H9 (cell line): ENCODE data around the gene AMOTL1. TPM values are rescaled to one million over a fixed set of nuclear protein-coding genes. Genes with fewer than 3 reads are reported as not detected.

ENCODE experiments used
- DNase-seq: peaks from one replicate; pipeline ENCODE4 v3.0.0-alpha.2; 2017
- H2AFZ ChIP-seq: one replicate; pipeline ENCODE4 v1.6.1; 2013; ENCODE audit warnings: mild to moderate bottlenecking, low read length, control low read depth, moderate library complexity
- H2AK5ac ChIP-seq: 2 replicates; pipeline ENCODE4 v1.6.1; 2013; ENCODE audit warnings: low read length, control low read depth, mixed read lengths; ENCODE audit not compliant: insufficient read length
- H2BK120ac ChIP-seq: one replicate; pipeline ENCODE4 v1.6.1; 2013; ENCODE audit warnings: low read depth, mild to moderate bottlenecking, low read length, control low read depth, inconsistent platforms; ENCODE audit not compliant: poor library complexity, severe bottlenecking
- H2BK12ac ChIP-seq: 2 replicates; pipeline ENCODE4 v1.6.1; 2013; ENCODE audit warnings: low read length, control low read depth, mixed read lengths, low read depth; ENCODE audit not compliant: insufficient read length
- H2BK15ac ChIP-seq: 2 replicates; pipeline ENCODE4 v1.6.1; 2013; ENCODE audit warnings: low read depth, low read length, control low read depth
- H2BK20ac ChIP-seq: one replicate; pipeline ENCODE4 v1.6.1; 2013; ENCODE audit warnings: low read depth, mild to moderate bottlenecking, low read length, control low read depth, inconsistent platforms; ENCODE audit not compliant: poor library complexity, severe bottlenecking
- H2BK5ac ChIP-seq: 2 replicates; pipeline ENCODE4 v1.6.1; 2013; ENCODE audit warnings: low read length, control low read depth, mixed read lengths; ENCODE audit not compliant: insufficient read length
- H3K14ac ChIP-seq: 2 replicates; pipeline ENCODE4 v1.6.1; 2013; ENCODE audit warnings: low read length, control low read depth; ENCODE audit not compliant: insufficient read depth
- H3K18ac ChIP-seq: 2 replicates; pipeline ENCODE4 v1.6.1; 2013; ENCODE audit warnings: low read depth, mild to moderate bottlenecking, mixed read lengths, low read length, control low read depth; ENCODE audit not compliant: insufficient read length
- H3K23ac ChIP-seq: 2 replicates; pipeline ENCODE4 v1.6.1; 2013; ENCODE audit warnings: low read length, control low read depth, mixed read lengths, low read depth; ENCODE audit not compliant: insufficient read length
- H3K23me2 ChIP-seq: 2 replicates; pipeline ENCODE4 v1.6.1; 2013; ENCODE audit warnings: low read depth, mild to moderate bottlenecking, mixed read lengths, low read length, control low read depth; ENCODE audit not compliant: insufficient read length, poor library complexity, severe bottlenecking
- H3K27ac ChIP-seq: 2 replicates; pipeline ENCODE4 v1.5.1; 2013; ENCODE audit warnings: low read length, control low read depth, mixed read lengths, low read depth; ENCODE audit not compliant: insufficient read length
- H3K27me3 ChIP-seq: 2 replicates; pipeline ENCODE4 v1.6.1; 2013; ENCODE audit warnings: low read length, control low read depth, inconsistent platforms; ENCODE audit not compliant: insufficient read depth
- H3K4ac ChIP-seq: 2 replicates; pipeline ENCODE4 v1.6.1; 2013; ENCODE audit warnings: low read depth, mild to moderate bottlenecking, control low read depth, inconsistent platforms, low read length, moderate library complexity
- H3K4me1 ChIP-seq: 2 replicates; pipeline ENCODE4 v1.6.1; 2013; ENCODE audit warnings: low read length, control low read depth, inconsistent platforms; ENCODE audit not compliant: insufficient read depth
- H3K4me2 ChIP-seq: 2 replicates; pipeline ENCODE4 v1.6.1; 2013; ENCODE audit warnings: low read length, control low read depth, mixed read lengths; ENCODE audit not compliant: insufficient read length, insufficient read depth
- H3K56ac ChIP-seq: 2 replicates; pipeline ENCODE4 v1.6.1; 2013; ENCODE audit warnings: low read depth, mild to moderate bottlenecking, mixed read lengths, low read length, control low read depth; ENCODE audit not compliant: insufficient read length
- H3K79me1 ChIP-seq: 2 replicates; pipeline ENCODE4 v1.6.1; 2013; ENCODE audit warnings: low read depth, mild to moderate bottlenecking, moderate library complexity, low read length, control low read depth, inconsistent platforms; ENCODE audit not compliant: insufficient read depth, poor library complexity, severe bottlenecking
- H3K79me2 ChIP-seq: 2 replicates; pipeline ENCODE4 v1.6.1; 2013; ENCODE audit warnings: low read length, control low read depth, inconsistent platforms; ENCODE audit not compliant: insufficient read depth
- H3K9ac ChIP-seq: 2 replicates; pipeline ENCODE4 v1.6.1; 2013; ENCODE audit warnings: low read length, control low read depth, mixed read lengths; ENCODE audit not compliant: insufficient read length; ENCODE audit errors: extremely low read depth
- H3K9me3 ChIP-seq: one replicate; pipeline ENCODE4 v1.6.1; 2013; ENCODE audit warnings: low read depth, low read length, inconsistent platforms; ENCODE audit not compliant: control insufficient read depth
- H3T11ph ChIP-seq: one replicate; pipeline ENCODE4 v1.6.1; 2013; ENCODE audit warnings: mild to moderate bottlenecking, low read length, control low read depth, inconsistent platforms
- H4K20me1 ChIP-seq: one replicate; pipeline ENCODE4 v1.6.1; 2013; ENCODE audit not compliant: control insufficient read depth, insufficient read length, insufficient read depth
- H4K5ac ChIP-seq: 2 replicates; pipeline ENCODE4 v1.6.1; 2013; ENCODE audit warnings: low read depth, mild to moderate bottlenecking, mixed read lengths, low read length, control low read depth; ENCODE audit not compliant: insufficient read length
- H4K8ac ChIP-seq: replicated peaks from 2 replicates; pipeline ENCODE4 v1.6.1; 2013; ENCODE audit warnings: low read length, control low read depth, mixed read lengths, low read depth; ENCODE audit not compliant: insufficient read length
- H4K91ac ChIP-seq: 2 replicates; pipeline ENCODE4 v1.6.1; 2013; ENCODE audit warnings: low read depth, mild to moderate bottlenecking, moderate library complexity, mixed read lengths, low read length, control low read depth; ENCODE audit not compliant: insufficient read length
- H3K27ac Mint-ChIP-seq, 3 experiments: 2 replicates in 2 of 3; 3 replicates in 1 of 3; pipeline ENCODE4 v1.8.0; 2020 to 2021; ENCODE audit warnings: mixed read lengths in 3 of 3, mild to moderate bottlenecking in 1 of 3, moderate library complexity in 1 of 3
- H3K27me3 Mint-ChIP-seq: 2 replicates; pipeline ENCODE4 v1.8.0; 2021; ENCODE audit warnings: low read depth, mild to moderate bottlenecking, moderate library complexity, mixed read lengths
- H3K36me3 Mint-ChIP-seq, 3 experiments: 2 replicates in 2 of 3; 3 replicates in 1 of 3; pipeline ENCODE4 v1.8.0; 2020 to 2021; ENCODE audit warnings: low read depth in 3 of 3, mixed read lengths in 3 of 3; ENCODE audit not compliant: insufficient read depth in 1 of 3
- H3K4me1 Mint-ChIP-seq, 2 experiments: 2 replicates each; pipeline ENCODE4 v1.8.0; 2020; ENCODE audit warnings: mixed read lengths in 2 of 2
- H3K4me3 Mint-ChIP-seq, 2 experiments: 2 replicates in 1 of 2; 3 replicates in 1 of 2; pipeline ENCODE4 v1.8.0; 2020 to 2021; ENCODE audit warnings: mild to moderate bottlenecking in 2 of 2, mixed read lengths in 2 of 2, moderate library complexity in 1 of 2
- H3K9me3 Mint-ChIP-seq, 2 experiments: 2 replicates in 1 of 2; 3 replicates in 1 of 2; pipeline ENCODE4 v1.8.0; 2020; ENCODE audit warnings: mild to moderate bottlenecking in 2 of 2, mixed read lengths in 2 of 2, moderate library complexity in 1 of 2
- CTCF ChIP-seq: fragments of 200-600 bp; sonication (generic); conservative IDR thresholded peaks from 3 replicates; pipeline ENCODE4 v1.8.0; 2021; ENCODE audit warnings: antibody characterized with exemption, mild to moderate bottlenecking
- WGBS: extraction: QIAGEN DNeasy Blood & Tissue Kit; methylation state at CpG from one replicate; pipeline ENCODE4 v1.1.7; 2013; ENCODE audit warnings: missing lambda C conversion rate, low lambda C conversion rate, mixed read lengths; ENCODE audit not compliant: insufficient read length; ENCODE audit errors: extremely low coverage; 5-methylcytosine and 5-hydroxymethylcytosine counted together
- total RNA-seq: library from RNA; stranded (reverse); gene quantifications from 2 replicates; pipeline ENCODE4 v1.2.1, GENCODE V29; 2021

The AMOTL1 gene
- total RNA-seq, 1 experiment from 2014 or later = 18.5 TPM

- no peak overlapping the region for H4K91ac ChIP-seq
- peaks cover 4% of the 10 kb centered on the region; the same call in 1 of the 2 replicates for H3K27me3 ChIP-seq
- no peak overlapping the region for H2BK12ac ChIP-seq
- no peak overlapping the region for H4K8ac ChIP-seq
- H4K5ac ChIP-seq = no peak overlapping the region
- H3K4ac ChIP-seq = no peak overlapping the region
- no peak overlapping the region for H3K18ac ChIP-seq
- peaks cover 10% of the 10 kb centered on the region for H3K23me2 ChIP-seq
- Mint-ChIP-seq H3K27me3 (peaks cover 19% of the 10 kb centered on the region), H3K9me3 (peaks cover 0 to 4% of the 10 kb centered on the region in 2 experiments; a peak in 3 of 5 replicates), H3K36me3 (peaks cover 0 to 6% (median 4%) of the 10 kb centered on the region in 3 experiments; a peak in 3 of 7 replicates), H3K27ac (no peak overlapping the region), H3K4me1 (peaks cover 30 to 35% of the 10 kb centered on the region in 2 experiments), H3K4me3 (no peak overlapping the region)
- no peak overlapping the region for H3K14ac ChIP-seq
- no CpG with 5 or more reads among the region's 8 CpGs for WGBS
- no peak overlapping the region for H2AK5ac ChIP-seq
- H3K79me2 ChIP-seq = peaks cover 10% of the 10 kb centered on the region; the same call in 1 of the 2 replicates
- H3K9me3 ChIP-seq = no peaks in the 10 kb centered on the region
- H2AFZ ChIP-seq = no peak overlapping the region
- H3K79me1 ChIP-seq = peaks cover 3% of the 10 kb centered on the region
- no peak overlapping the region for H2BK15ac ChIP-seq
- no peak overlapping the region for H3T11ph ChIP-seq
- TF ChIP-seq CTCF = no peak
- no peaks in the 10 kb centered on the region for H4K20me1 ChIP-seq
- DNase-seq = no peak
- no peak overlapping the region for H3K56ac ChIP-seq
- no peak overlapping the region for H2BK20ac ChIP-seq
- H3K4me2 ChIP-seq = no peak overlapping the region
- no peak overlapping the region for H3K23ac ChIP-seq
- peaks cover 12% of the 10 kb centered on the region; the same call in 1 of the 2 replicates for H3K4me1 ChIP-seq
- no peak overlapping the region for H2BK120ac ChIP-seq
- no peak overlapping the region for H3K27ac ChIP-seq
- H2BK5ac ChIP-seq = no peak overlapping the region
- no peak overlapping the region for H3K9ac ChIP-seq
Measured at GRCh38 chr11:94773842-94774241, 5.7 kb downstream of the AMOTL1 start.
